GM21737 (cell line): Measurements from ENCODE around the gene MKX.

ENCODE experiments used
- ATAC-seq: cut with Tn5 transposase; IDR thresholded peaks from one replicate; pipeline ENCODE4 v1.9.1; 2021; ENCODE audit warnings: mild to moderate bottlenecking, moderate library complexity; ENCODE audit not compliant: unreplicated experiment

Gene MKX

DNA sequence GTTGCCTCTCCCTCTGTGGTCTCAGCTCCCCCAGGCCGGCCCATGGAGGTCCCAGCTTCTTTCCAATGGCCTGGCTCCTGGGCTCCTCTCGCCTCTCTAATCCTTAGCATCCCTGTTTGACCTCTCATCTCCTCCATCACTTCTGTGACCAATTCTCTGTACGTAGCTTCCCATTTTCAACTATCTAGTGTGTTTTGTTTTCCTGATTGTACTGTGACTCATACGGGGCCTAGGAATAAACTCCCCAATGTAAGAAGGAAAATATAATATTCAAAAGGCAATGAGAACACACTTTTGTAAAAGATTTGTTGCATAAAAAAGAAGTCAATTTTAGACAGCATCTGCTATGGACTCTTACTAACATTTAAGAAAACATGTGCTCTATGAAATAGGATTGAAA is 90.3 kb downstream of the MKX start:
- no peak for ATAC-seq

DNA sequence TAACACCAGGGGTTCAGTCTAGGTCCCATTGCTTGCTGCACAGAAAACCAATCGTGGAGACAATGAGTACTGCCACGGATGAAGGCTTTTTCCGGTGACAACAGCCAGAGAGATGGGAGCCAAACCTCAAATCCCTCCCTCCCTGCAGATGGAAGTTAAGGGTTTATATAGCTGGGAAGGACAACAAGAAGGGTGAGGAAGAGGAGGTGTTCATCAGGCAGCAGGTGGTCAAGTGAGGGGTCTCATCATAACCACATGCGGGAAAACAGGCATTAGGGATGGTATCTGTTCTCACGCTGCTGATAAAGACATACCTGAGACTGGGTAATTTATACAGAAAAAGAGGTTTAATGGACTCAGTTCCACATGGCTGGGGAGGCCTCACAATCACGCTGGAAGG is 91.3 kb downstream of the MKX start:
- ATAC-seq = no peak

DNA sequence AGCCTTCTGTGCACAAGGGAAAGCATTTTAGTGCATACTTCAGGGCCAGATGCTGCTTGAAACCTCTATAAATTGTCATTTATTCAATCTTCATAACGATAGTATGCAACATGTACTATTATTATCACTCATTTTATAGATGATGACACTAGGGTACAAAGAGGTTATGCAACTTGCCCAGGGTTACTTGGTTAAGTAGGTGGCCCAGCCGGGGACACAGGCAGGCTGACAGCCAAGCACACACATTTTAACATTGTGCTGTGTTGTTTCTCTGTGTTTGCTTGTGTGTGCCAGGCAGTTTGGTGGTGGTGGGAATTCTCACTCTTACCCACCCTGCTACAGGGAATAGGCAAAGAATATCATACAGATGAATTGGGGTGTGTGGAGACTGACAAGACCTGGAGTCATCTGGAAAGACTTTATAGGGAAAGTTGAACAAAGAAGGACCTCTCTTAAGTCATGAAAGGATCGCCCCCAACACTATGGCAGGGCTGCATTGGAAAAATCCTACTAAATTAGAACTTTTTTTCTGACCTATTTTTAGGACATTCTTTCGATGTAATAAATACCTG is 98.9 kb downstream of the MKX start:
- ATAC-seq = no peak

DNA sequence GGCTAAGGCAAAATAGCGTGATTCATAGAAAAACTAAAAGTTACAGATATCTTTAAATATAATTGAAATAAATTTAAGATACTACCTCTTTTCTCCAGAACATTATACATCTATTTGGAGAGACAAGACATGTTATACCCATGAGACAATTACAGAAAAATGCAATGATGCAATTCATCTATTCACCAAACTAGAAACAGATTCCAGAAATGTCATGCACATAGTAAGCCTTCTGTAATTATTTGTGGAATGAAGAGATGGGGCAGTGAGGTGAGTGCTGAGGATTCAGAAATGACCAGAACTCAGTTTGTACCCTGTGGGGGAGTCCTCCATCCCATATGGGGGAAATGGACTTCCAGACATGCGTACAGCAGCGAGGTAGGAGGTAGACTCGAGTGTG is 99.4 kb downstream of the MKX start:
- ATAC-seq = no peak

DNA sequence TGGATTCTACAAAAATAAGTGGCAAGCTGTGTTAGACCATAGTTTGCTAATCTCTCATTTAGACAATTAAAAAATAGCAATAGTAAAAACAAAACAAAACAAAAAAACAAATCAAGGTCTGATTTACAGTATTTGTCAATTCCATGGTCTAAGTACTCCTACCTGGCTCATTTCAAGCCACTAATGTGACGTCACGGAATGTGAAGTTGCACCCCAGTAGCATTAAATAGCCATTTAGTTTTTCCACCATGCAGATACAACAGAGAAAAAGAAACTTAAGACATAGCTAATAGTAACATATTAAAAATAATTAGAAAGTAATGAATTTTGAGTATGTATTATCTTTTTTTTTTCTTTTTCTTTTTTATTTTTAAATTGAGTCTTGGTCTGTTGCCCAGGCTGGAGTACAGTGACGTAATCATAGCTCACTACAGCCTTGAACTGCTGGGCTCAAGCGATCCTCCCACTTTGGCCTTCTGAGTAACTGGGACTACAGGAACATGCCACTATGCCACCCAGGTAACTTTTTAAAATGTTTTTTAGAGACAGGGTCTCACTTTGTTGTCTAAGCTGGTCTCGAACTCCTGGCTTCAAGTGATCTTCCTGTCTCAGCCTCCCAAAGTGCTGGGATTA is 101.2 kb downstream of the MKX start:
- ATAC-seq = no peak

DNA sequence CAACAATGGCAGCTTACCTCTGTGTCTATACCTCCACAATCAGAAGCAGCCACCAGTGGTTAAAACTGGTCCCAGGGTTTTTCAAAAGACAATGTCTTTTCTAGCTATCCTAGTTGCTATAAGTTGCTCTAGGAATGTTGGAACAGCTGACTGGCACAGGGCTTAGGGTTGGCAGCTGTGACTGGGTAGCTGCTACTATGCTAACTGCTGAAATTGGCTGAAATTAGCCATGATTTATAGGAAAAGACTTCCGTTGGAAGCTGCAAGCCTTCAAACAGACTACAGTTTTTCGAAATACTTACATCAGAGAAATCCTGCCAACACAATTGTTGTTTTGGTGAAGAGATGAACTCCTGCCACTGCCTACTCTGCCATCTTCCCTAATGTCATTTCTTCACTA is 102.3 kb downstream of the MKX start:
- no peak for ATAC-seq

DNA sequence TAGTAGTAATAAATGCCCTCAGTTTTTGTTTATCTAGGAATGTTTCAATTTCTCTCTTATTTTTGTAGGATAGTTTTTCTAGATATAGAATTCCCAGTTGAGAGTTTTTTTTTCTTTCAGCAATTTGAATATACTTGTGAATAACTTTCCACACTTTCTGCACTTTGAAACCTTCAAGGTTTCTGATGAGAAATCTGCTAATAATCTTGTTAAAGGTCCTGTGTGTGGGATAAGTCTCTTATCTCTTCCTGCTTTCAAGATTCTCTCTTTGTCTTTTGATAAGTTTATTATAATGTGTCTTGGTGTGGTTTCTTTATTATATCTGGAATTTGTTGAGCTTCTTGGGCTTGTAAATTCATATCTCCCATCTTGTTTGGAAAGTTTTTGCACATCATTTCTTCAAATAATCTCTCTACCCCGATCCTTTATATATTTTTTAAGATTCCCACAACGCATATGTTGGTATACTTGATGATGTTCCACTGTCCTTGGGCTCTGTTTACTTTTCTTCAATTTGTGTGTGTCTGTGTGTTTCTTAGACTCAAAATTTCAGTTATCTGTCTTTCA is 103.5 kb downstream of the MKX start:
- ATAC-seq = no peak

DNA sequence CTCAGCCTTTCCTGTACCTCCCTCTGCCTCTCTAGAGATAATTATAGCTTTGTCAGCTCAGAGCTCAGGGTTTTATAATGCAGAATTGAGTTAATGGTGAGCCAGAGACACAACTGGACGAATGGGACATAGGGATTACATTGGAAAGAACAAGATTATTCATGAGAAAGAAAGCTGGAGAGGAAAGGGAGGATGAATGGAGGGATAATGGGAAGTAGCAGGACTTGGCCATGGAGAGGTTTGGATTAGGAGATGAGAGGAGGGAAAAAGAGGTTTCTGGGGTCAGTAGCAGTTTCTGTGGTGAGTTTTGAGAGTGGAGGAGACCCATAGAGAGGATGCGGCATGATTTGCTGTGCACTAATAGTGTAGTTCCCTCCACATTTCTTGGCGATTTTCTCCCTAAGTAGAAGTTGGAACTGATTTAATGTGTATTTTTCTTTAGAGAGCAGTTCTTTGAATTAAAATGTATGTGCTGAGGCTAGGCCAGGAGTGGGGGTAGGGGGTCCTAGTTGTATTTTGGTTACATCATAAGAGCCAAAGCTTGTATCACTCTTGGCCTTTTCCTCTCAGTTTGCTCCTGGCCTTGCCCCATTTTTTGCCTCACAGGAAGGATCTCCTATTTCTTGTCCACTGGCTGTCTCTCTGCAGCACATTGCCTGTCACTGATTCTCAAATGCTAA is 107.4 kb downstream of the MKX start:
- no peak for ATAC-seq

DNA sequence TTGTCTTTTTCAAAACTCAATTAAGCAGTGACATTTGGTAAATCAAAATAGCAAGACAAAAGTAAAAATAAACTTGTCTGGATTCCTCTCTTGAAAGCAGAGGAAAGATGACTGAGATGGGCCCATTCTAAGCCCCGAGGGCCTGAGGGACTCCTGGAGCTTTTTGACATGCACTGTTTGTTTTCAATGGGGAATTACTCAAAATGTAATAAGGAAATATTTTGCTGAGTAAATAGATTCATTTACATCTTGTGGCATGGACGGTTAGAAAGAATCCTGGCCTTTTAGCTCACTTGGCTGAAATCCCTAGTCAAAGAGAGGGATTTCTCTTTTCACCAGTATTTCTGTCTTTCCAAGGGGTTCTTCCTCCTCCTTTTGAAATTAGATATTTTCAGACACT is 108.0 kb downstream of the MKX start:
- ATAC-seq = no peak

DNA sequence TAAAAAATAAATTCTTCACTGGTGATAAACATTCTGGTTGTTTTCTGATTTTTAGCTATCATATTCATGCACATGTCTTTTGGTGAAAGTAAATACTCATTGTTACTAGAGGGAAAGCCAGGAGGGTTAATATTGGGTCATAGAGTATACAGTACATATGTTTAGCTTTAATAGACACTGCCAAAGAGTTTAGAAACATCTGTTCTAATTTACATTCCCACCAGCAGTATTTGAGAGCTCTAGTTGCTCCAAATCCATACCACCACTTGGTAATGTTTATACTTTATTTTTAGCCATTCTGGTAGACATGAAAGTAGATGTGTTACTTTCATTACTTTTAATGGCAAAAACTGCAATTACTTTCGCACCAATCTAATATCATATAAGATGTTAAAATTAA is 108.8 kb downstream of the MKX start:
- no peak for ATAC-seq

DNA sequence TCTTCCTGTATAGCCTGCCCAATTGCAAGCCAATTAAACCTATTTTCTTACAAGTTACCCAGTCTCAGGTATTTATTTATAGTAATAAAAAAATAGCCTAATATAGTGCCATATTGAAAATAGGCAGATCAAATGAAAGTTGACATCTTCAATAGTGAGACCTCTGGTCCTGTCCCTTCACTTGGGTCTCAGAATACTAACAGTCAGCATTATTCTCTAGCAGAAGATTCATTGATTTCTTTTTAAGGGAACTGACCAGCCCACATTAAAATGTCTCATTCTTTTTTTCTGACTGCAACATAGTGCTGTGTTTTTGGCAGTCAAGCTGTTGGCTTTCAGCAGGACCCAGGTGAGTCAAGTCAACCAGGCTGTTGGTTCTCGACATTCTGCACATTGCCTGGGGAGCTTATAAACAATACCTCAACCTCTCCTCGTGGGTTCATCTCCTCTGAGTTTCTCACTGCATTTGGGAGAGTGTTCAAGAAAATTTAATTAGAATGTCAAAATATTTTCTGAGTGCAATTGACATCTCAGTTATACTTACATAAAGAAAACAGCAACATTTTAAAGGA is 109.8 kb downstream of the MKX start:
- no peak for ATAC-seq

DNA sequence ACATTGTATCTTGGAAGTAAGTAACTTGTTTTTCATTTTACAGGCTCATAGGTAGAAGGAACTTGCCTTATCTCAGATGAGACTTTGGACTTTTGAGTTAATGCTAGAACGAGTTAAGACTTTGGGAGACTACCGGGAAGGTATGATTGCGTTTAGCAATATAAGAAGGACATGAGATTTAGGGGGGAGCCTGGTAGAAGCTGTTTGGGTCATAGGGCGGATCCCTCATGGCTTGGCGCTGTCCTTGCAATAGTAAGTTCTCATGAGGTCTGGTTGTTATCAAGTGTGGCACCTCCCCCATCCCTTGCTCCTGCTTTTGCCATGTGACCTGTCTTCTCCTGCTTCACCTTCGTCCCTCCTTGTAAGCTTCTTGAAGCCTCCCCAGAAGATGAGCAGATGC is 110.3 kb downstream of the MKX start:
- no peak for ATAC-seq

DNA sequence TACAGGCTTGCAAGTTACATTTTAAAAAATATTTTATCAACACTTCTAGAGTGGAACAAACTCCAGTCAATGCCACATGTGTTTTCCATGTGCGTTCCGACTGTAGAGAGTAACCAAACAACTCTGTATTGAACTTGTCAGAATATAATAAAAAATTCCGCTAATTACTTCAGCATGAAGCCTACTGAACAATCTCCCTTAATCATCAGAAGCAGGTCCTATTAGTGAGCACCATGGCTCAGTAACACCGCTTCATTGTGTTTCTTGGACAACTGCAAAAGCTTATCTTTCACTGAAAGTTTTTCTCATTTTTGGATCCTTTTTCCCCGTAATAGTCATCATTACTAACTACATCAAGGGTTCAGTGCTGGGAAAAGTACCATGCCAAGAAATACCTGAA is 117.0 kb downstream of the MKX start:
- ATAC-seq = no peak

DNA sequence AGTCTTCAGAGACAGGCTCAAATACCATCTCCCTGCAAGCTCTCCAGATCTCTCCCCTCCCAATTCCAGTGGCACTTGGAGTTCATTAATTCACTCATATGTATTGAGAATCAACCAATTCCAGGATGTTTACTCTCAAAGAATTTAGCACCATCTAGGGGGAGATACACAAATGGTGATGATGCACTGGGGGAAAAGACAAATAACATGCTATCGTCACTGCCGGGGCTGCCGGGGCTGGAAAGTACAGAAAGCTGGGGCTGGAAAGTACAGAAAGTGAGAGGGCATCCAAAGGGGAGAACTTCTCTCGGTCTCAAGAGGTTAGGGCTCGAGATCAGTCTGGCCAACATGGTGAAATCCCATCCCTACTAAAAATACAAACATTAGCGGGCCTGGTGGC is 118.7 kb downstream of the MKX start:
- ATAC-seq = no peak

DNA sequence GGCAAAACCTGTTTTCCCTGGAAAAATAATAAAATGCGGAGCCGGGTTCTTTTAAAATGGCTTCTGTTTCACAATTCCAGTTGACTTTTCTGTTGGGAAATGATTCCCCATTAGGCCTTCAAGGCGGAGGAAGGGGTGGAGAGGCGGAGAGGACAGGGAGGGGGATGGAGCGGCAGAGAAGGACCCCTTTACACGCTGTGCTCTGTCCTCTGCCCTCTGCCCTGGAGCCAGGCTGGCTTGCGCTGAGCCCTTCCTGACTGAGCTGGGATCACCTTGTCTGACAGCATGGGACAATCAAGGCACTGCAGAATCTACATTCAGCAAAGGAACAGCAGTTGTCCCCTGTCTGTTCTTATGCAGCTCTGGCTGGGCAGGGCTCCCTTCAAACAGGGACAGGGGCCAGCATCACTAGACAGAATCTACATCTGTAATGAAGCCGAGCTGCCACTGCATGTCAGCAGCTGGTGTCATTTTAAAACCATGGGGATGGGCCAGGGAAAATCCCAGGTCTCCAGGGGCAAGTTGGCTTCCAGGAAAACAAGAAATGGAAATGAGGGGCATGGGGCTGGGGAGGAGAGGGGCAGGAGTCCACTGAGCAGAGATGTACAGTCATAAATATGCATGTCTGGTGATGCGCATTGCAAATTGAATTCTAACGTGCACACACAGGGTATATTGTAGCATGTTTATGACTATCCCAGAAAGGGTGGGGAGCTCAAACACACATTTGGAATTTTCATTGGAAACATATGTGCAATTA is 120.0 kb downstream of the MKX start:
- ATAC-seq = no peak

DNA sequence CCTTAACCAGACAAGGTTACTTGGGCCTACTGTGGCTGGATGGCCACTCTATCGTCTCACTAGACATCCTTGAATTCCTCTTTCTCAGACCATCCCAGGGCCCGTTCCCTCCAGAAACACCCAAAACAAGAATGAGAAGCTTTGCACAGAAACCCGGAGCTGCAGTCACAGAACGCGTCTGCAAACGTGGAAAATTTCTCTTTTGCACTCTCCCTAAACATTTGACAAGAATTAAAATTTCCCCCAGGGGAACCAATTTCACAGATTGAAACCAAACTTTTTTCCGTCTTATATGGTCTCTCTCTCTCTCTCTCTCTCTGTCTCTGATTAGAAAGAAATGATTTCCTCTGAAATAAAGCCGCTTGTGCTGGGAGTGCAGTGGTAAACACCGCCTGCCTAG is 120.7 kb downstream of the MKX start:
- ATAC-seq = no peak
